GM21528 (cell line): Measurements from ENCODE around the gene C12orf42.
"Not testable (repeated sequence)": the region's sequence is repeated elsewhere in the genome, so short reads cannot be mapped to it uniquely, and the experiment has no call there.

Experiments used
- ATAC-seq: cut with Tn5 transposase; IDR thresholded peaks from one replicate; pipeline ENCODE4 v1.9.1; 2021; ENCODE audit warnings: mild to moderate bottlenecking, moderate library complexity; ENCODE audit not compliant: unreplicated experiment, low FRiP score

C12orf42 gene

GRCh38 chr12:103498990-103499389 lies 3.2 kb upstream of the C12orf42 start:
- ATAC-seq, result no peak

DNA sequence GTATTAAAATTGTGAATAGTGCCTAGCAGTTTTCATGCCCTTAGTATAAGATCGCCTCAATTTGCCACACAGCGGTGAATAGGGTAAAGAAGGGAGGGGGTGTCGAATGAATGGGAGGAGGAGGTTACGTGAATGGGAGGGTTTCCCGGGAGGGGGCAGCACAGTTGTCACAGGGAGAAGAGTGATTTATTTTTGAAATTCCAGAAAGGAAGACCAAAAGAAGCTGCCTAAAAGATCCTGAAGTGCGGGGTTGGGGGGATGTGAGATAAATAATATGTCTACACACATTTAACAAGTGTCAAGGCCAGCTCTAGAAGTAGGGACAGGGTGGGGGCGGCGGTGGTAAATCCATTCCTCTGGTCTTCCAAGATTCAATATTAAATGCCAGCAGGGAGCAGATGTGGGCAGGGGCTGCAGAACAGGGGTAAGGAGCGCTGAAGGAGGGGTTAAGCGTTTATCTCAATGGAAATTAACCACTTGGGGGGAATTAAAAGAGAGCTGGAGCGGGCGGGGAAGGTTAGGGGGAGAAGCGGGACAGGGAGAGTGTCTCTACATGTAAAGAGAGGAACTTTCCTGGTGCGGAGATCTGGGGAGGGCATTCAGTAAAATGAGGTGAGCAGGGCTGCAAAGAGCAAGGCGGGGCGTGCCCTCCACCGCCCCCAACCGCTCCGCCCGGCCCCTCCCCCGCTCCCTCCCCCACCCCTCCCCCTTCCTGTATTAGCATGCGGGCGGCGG lies 867 bp downstream of the C12orf42 start:
- ATAC-seq, result no peak

GRCh38 chr12:103494051-103494733 lies 1.6 kb downstream of the C12orf42 start:
- no peak for ATAC-seq

GRCh38 chr12:103493199-103493598 lies 2.6 kb downstream of the C12orf42 start:
- ATAC-seq, result no peak

- ATAC-seq, result no peak
Observed at GRCh38 chr12:103482365-103482764, 13.4 kb downstream of the C12orf42 start.

GRCh38 chr12:103475073-103475472 lies 20.7 kb downstream of the C12orf42 start:
- ATAC-seq, result no peak

DNA sequence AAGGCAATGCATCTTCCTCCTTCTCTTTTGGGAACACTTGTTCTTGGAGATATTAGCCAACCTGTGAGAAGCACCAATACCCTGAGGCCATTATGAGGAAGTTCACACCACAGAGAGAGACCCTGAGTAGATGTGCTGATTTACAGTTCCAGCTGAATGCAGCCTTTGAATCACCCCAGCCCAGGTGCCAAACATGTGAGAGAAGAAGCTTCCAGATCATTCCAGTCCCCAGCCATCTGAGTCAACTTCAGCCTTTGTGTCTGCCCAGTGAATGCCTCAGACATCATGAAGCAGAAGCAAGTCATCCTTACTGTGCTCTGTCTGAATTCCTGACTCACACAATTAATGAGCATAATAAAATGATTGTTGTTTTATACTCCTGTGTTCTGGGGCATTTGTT lies 25.1 kb downstream of the C12orf42 start:
- ATAC-seq, result no peak

GRCh38 chr12:103469719-103470118 lies 26.0 kb downstream of the C12orf42 start:
- no peak for ATAC-seq

- ATAC-seq, result no peak
Observed at GRCh38 chr12:103468837-103469236, 26.9 kb downstream of the C12orf42 start.

DNA sequence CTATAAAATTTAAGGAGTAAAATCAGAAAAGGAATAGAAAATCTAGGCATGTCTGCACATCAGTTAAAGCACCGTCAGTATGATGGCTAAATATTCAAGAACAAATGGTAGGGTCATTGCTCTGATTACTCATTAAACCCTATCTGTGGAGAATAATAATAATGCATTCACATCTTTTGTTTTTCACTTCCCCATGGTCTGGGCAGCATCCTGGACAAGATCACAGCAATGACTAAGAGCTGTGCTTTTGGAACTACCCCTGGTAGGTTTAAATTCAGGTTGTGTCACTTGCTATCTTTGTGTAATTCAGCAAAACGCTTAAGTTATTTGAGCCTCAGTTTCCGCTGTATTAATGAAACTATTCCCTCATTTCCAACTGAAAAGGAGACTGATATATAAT lies 33.1 kb downstream of the C12orf42 start:
- ATAC-seq, result peak; percentile 94

- ATAC-seq, result no peak
Observed at GRCh38 chr12:103457471-103457870, 38.3 kb downstream of the C12orf42 start.

DNA sequence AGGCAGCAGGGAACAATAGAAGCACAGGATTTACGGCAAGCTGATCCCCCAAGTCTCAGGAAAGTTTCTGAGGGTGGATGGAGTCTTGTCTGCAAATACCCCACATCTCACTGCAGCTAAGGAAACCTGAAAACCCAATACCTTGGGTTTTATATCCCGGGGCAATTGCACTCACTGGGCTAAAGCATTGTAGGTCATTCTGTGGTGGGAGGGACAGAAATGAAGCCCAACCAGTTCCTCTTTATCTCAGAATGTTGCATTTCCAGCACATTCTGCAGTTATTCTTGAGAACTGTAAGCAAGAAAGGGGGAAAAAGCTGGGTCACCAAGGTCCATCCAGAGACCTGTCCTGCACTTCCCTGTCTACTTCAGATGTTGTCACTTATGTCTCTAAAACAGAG lies 39.8 kb downstream of the C12orf42 start:
- no peak for ATAC-seq

DNA sequence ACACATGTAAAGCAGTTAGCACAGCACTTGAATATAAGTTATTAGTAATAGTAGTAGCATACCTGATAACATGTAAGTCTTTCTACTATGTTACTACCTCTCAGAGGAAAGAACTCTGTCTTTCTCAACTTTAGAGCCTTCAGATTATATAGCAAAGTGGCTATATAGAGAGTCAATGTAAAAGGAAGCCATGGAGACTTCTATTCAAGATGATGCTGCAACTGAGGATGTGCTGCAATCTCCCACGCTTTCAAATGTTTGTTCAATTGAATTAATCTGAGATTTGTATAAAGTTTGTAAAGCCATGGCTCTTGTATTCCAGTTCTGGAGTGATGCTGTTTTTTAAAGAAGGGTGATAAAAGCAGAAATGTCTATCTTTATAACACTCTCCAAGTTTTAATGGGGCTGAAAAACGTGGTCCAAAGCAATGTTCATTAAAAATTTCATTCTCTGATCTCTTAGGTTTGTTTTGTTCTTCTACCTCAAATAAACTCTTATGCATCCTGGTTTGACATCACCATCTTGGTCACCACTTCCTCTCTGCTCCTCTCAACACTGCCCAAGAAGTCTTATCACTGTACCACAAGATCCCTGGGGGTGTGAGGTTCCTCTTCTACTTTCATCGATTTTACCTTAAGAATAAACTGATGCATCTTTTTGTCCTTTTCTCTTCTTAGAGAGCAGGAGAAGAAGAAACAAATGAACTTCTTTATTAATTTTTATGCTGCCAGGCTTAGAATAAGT lies 40.6 kb downstream of the C12orf42 start:
- peak; percentile 79 for ATAC-seq

DNA sequence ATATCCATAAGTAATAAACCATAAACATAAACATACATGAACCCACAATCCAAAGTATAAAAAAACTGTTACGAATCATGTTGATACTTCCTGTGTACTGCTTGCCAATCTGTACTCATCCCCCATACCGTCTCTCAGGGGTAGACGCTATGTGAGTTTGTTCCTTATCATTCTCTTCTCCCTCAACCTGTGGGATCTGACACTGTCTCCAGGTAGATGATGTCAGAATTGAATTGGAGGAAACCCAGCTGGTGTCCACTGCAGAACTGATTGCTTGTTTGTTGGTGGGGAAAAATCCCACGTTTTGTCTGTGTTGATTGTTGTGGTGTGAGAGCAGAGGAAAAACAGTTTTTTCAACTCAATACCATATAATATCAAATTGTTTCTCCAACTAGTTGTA lies 50.8 kb downstream of the C12orf42 start:
- ATAC-seq, result no peak

DNA sequence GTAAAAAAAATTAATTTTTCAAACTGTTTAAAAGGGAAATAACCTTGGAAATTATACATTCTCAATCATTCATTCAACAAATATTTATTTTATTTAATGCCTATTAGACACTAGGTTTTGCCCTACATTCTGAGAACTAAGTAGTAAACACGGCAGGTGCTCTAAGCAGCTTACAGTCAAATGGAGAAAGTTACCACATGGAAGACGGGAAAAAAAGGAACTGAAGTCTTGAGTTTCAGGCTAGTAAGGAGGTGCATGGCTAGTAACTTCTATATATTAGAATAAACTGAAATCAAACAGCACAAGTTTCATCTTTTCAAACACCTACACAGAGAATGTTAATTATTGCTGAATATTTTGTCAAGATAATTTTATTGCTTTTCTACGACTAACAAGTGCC lies 52.9 kb downstream of the C12orf42 start:
- ATAC-seq, result no peak

GRCh38 chr12:103442182-103442555 lies 53.6 kb downstream of the C12orf42 start:
- no peak for ATAC-seq

GRCh38 chr12:103441437-103442181 lies 54.2 kb downstream of the C12orf42 start:
- ATAC-seq, result peak; percentile 98

DNA sequence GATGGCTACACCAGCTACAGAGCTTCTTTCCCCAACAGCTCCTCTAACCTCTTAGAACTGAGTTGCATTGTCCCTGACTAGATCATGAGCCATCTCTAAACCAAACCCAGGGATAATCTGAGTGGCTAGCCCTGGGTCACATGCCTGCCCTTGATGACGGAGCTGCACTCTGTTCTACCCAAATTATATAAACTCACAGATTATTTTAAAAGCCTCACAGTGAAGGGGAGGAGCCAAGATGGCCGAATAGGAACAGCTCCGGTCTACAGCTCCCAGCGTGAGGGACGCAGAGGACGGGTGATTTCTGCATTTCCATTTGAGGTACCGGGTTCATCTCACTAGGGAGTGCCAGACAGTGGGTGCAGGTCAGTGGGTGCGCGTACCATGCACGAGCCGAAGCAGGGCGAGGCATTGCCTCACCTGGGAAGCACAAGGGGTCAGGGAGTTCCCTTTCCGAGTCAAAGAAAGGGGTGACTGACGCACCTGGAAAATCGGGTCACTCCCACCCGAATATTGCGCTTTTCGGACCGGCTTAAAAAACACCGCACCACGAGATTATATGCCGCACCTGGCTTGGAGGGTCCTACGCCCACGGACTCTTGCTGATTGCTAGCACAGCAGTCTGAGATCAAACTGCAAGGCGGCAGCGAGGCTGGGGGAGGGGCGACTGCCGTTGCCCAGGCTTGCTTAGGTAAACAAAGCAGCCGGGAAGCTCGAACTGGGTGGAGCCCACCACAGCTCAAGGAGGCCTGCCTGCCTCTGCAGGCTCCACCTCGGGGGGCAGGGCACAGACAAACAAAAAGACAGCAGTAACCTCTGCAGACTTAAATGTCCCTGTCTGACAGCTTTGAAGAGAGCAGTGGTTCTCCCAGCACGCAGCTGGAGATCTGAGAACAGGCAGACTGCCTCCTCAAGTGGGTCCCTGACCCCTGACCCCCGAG lies 61.3 kb downstream of the C12orf42 start:
- not testable (repeated sequence) for ATAC-seq

GRCh38 chr12:103431950-103432349 lies 63.8 kb downstream of the C12orf42 start:
- no peak for ATAC-seq

DNA sequence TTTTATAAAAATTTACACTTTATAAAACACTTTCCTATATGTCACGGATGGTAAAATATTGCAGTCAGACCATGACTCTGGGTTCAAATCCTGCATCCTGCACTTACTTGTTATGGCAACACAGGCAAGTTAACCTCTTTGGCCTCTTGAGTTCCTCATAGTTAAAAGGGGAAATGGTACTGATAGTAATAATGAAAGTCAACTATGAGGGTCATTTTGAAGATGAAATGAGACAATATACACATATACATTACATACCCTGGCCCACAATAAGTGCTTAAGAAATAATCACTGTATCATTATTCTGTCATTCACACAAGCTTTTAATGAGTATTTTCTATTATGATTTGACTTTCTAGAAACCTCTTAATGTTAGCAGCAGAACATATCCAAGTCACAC lies 64.4 kb downstream of the C12orf42 start:
- no peak for ATAC-seq
